NCI-H2196 (cell line): ENCODE results near the gene SMPD3.
"Not testable (repeated sequence)": the region's sequence is repeated elsewhere in the genome, so short reads cannot be mapped to it uniquely, and the experiment has no call there.

Experiments
- DNase-seq: peaks from one replicate; lab custom pipeline; 2025; ENCODE audit not compliant: unreplicated experiment; lab: John Stamatoyannopoulos, UW

Gene SMPD3

DNA sequence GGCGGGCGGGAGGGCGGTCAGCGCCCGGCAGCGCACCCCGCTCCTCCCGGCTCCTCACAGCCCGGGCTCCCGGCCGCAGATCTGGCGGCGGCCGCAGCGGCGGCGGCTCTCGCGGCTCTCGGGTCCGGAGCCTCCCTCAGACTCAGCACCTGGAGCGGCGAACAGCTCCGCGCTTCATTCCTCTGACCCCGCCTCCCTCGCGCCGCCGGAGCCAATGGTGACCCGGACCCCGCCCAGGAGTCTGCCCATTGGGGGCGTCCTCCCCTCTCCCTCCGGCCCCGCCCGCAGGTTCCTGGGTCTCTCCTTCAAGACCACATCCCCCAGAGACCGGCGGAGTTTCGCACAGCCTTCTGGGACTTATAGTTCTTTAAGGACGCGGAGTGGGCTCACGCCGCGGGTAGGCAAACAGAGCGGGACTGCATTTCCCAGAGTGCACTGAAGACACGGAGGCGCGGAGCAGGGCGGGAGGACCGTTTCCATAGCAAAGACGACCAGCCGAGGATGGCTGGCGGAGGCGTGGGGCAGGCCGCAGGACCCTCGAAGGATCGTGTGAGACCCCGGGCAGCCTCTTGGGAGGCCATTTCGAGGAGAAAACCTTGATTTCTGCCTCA is at the start of gene SMPD3:
TSS of gene SMPD3 (minus strand) at position 149 of the 611 bp plus-strand sequence. CDS start 76,327 bp downstream, outside the sequence.
- DNase-seq: peak; percentile 94

DNA sequence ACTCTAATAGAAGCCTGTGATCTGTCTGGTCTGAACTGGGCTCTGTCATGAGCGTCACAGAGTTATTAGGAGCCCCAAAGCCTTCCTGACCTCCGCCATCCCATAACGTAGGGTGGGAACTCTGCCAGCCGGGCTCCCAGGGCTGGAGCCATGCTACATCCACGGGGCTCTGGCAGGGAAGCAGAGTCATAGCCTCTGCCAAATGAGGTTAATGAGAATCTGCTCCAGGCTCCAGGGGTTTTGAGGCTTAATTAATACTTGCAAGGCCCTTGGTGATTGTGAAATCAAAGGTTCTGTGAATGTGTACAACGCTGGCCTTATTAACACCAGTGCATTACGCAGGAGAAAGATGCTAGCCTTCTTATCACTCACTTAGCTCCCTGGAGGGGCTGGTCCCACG is 48.4 kb upstream of the SMPD3 start:
- DNase-seq: no peak

DNA sequence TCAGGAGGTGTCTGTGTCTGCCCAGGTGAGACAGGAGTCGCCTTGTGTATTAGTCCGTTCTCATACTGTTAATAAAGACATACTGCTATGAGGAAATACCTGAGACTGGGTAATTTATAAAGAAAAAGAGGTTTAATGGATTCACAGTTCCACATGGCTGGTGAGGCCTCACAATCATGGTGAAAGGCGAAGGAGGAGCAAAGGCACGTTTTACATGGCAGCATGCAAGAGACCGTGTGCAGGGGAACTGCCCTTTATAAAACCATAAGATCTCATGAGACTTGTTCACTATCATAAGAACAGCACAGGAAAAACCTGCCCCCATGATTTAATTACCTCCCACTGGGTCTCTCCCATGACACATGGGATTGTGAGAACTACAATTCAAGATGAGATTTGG is 46.0 kb upstream of the SMPD3 start:
- DNase-seq: not testable (repeated sequence)

DNA sequence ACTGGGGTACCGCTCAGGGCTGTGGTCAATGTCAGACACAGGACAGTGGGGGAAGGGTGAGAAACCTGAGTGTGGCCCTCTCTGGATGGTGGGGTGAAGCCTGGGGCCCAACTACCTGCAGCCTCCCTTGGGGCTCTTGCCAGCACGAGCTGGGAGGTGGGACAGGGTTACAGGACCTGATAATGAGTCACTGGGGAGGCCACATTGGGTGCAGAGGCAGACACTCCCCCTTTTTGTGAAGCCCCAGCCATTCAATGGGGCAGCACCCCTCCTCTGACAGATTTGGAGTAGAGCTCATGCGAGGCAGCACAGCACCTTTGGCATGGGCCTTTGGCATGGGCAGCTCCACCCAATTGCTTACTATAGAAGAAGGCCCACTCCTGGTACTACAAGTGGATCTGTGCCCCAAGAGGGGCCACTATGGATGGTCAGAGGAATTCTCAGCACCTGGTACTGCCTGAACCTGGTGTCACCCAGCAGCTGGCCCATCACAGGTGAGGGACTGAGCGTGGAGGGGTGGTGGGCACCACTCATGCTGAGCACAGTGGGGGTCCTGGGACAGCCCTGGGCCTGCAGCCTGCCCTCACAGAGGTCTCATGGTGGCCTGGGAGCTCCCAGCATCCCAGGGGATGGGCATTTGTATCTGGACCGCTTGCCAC is 45.2 kb upstream of the SMPD3 start:
- DNase-seq: no peak

DNA sequence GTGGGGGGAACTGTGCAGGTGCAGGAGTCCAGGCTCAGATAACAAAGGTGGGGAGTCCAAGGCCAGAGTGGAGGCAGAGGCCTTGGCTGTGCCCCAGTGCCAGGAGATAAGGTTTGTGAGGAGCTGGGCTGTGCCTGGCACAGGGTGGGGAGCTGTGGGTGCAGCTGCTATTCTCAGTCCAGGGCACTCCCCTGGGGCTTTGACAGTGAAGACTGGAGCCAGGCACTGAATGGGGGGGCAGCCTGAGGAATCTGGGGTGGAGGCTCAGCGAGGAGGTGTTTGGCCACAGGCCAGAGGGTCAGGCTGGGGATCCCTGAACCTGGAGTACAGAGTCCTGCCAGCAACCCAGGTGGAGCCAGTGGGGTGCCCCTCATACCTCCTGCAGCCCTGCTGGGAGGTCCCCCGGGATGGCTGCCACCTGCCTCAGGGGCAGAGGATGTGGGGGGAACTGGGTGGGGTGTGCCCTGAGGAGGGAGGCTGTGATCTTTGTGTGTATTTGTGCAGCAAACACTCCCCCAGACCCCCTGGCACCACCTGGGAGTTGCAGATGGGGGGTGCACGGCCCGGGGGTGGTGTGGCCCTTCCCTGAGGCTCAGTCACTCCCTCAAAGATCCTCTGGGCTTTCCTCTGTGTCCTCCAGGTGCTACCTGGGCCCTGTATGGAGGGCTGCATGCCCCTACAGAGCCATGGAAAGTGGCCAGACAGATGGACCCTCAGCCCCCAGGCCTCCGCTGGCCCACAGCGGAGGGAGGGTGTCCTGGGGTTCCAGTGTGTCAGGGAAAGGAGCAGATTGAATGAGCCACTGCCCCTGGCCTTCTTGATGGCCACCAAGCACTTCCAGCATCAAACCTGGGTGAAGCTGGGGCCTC is 44.5 kb upstream of the SMPD3 start:
- DNase-seq: no peak

DNA sequence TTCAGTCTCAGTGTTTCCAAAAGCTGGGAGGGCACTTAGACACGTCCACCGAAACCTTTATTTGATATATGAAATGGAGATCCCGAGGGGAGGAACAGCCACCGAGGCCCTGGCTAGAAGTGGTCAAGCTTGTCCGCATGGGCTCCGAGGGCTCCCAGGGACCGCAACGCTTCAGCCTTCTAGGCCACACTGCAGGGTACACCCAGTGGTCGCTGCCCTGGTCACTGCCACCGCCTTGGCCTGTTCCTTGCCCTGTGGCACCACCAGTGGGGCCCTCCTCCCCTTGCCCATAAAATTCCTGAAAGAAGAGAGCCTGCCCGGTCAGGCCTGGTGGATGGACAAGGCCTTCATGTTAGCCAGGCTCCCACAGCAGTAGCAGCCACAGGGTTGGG is 43.8 kb upstream of the SMPD3 start:
- DNase-seq: no peak

DNA sequence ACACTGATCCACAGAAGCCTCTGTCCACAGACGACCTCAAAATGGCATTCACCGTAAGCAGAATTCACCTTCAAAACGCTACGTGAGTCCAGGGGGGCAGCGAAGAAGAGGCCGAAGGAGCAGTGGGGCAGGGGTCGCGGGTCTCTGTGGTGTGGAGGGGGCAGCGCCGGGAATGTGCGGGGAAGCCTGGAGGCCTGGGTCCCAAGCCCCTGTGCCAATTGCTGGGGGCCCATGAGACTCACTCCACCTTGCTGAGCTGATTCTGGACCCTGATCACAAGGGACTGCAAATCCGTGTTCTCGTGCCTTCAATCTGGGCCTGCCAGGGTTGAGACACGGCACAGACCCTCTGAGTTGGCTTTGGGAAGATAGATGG is 43.3 kb upstream of the SMPD3 start:
- no peak for DNase-seq

DNA sequence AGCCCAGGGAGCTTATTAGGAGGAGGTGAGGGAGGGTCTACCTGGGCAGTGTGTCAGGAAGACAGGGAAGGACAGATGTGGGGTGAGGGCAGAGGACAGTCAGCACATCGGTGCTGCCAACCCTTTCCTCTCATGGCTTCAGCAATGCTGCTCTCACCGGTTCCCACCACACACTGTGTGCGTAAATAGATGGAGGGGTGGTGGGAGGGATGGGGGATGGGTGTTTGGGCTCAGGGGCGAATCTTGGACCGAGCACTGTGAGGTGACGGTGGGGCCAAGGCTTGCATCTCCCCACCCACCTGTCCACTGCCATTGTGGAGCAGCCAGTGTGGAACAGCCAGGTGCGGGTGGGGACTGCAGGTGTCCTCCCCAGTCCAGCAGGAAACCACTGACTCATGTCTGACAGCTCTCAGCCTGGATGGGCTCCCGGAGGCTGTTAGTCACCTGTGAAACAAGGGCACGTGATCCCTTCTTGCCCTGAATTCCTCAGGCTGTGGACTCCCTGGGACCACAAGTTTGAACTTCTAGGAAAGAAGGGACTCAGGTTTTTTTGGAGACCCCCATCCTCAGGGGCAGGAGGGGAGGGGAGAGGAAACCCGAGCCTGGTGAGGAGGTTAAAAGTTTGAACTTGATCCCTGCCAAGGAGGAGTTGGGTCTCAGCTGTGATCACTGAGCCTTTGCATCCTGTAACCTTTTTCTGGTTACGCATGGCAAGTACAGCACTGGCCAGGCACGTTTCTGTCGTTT is 42.7 kb upstream of the SMPD3 start:
- peak; percentile 65 for DNase-seq

DNA sequence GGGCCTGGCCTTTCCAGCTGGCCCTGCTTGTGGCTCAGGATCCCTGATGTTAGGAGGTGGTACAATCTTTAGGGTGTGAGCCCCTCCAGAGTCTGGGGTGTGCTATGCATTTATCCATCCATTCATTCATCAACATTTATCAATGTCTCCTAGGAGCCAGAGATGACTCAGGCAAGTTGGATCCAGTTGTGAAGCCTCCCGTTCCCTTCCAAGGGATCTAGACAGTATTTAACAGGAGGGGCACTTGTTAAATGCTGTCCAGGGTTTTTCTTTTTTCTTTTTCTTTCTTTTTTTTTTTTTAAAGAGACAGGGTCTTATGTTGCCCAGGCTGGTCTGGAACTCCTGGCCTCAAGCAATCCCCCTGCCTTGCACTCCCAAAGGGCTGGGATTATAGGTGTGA is 42.0 kb upstream of the SMPD3 start:
- no peak for DNase-seq

DNA sequence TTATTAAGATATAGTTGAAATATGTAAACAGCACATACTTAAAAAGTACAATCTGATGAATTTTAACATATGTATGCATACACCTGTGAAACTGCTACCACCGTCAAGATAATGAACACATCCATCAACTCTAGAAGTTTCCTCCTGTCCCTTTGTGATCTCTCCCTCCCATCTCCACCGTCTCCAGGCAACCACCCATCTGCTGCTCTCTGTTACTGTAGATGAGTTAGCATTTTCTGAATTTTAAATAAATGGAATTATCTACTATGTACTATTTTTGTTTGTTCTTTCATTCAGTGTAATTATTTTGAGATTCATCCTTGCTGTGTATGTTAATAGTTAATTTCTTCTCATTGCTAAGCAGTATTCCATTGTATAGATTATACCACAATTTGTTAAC is 40.2 kb upstream of the SMPD3 start:
- no peak for DNase-seq

DNA sequence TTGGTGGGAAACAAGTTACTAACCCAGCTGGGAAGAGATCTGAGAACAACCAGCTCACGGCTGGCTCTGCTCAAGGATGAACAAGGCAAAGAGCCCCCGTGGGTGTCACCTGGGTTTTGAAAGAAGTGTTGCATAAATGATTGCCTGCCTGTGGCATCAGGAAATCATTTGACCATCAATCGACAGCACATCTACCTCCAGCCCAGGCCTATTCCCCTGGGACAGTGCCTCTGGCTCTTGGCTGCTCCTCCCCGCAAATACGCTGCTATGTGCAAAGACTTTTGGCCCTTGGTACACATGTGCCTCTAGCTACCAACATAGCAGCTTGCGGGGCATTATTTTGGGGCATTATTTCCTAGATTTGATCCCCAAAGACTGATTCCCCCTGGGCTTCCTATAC is 39.4 kb upstream of the SMPD3 start:
- DNase-seq: no peak

DNA sequence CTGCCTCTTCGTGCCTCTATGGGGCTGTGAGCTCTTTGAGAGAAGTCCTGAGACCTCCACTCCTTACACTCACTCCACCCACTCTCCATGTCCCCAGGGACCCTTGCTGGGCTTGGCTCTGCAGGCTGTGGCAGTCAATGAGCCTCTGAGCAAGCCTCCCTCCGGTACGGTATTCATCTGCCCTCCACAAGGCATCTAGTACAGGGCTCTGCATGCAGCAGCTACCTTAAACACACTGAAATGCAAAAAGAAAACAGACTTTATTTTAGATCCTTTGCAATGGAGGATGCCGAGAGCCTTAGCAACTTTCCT is 38.9 kb upstream of the SMPD3 start:
- no peak for DNase-seq

DNA sequence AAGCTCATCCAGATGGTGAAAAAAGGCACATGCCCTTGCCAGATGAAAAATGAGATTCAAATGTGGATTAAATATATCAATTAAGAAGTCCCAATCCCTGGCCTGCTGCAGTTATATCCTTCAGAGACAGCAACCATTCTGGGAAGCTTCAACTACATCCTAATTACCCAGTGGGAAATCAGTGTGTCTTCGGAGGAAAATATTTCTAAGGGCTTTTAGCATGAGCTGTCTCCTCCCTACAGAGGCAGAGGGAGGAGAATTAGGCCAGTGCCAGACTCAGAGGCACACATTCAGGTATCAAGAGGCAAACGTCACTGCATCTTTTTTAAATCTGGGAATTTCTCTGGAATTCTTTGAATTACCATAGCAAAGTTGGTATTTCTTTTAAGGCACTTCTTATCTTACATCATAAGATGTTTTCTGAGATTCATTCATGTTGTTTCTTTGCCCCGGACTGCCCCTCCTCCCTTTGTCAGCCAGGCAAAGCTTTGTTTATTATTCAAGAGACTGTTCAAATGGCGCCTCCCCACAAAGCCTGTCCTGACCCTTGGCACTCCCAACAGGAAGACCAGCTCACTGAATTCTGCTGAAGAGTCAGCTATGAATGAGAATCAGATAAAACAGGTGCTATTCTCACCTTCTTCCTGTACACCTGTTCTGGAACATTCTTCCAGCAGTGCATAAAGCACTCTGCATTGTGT is 38.3 kb upstream of the SMPD3 start:
- DNase-seq: peak; percentile 34

DNA sequence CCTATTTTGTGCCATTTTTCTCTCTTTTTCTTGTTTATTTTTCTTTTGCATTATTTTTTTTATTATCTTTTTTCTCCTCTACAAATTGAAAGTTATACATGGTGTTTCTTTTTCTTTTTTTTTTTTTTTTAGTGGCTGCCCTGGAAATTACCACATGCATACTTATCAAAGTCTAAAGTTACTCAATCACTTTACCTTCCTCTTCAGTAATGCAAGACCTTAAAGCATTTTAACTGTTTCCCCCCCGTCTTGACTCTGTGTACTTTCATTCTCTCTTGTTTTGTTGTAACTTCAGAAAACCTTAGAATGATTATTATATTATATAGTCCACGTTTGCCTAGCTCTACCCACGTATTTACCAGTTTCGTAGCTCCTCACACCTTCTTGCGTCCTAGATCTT is 33.3 kb upstream of the SMPD3 start:
- DNase-seq: no peak

DNA sequence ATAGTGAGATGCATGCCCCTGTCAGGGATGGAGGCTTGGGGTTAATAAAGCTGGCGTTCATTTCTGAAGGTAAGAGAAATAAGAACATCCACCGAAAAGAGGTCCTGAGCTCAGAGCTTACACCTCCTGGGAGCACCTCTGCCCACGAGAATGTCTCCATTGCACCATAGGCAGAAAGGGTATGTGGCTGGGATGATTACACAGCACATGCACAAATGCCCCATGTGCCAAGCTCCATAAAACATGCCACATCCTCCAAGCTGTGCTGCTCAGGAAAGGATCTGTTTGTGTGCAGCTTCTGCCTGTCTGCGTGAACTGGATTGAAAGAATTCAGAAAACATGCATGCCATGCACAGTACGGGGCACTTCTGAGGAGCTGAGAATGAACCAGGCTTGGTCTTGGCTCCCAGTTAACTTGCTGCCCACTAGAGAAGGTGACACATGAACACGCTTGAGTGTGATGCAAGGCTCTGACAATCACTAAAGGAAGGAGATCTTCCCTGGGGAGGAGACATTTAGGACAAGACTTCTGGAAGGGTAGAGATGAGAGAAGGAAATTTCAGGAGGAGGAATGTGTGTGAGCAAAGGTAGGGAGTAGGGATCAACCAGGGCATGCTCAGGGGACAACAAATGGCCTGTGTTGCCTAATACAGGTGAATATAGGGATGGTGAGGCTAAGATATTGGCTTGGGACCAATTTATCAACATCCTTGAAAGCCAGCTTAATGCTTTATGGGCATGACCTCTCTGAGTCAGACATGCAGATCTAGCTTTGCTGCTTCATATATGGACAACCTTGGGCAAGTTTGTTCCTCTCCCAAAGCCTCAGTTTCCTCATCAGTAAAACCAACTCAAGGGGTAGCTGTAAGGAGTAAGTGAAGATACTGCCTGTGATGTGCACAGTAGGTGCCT is 32.0 kb upstream of the SMPD3 start:
- no peak for DNase-seq

DNA sequence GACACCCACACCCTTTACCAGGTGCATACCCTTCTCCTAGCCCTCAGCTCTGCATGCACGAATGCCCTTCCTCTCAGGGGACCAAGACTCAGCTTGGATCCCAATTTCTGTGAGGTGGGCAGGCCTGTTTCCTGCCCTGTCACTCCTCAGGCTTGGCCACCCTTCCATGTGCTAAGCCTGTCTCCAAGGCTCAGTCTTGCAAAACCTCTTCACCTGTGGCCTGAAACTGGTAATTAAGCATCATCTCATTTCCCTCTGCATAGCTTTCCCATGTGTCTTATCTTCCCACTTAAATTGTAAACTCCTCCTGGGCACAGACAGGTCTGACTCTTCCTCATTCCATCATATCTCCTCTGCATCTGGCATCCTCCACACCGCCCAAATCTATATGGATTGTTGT is 31.0 kb upstream of the SMPD3 start:
- no peak for DNase-seq

DNA sequence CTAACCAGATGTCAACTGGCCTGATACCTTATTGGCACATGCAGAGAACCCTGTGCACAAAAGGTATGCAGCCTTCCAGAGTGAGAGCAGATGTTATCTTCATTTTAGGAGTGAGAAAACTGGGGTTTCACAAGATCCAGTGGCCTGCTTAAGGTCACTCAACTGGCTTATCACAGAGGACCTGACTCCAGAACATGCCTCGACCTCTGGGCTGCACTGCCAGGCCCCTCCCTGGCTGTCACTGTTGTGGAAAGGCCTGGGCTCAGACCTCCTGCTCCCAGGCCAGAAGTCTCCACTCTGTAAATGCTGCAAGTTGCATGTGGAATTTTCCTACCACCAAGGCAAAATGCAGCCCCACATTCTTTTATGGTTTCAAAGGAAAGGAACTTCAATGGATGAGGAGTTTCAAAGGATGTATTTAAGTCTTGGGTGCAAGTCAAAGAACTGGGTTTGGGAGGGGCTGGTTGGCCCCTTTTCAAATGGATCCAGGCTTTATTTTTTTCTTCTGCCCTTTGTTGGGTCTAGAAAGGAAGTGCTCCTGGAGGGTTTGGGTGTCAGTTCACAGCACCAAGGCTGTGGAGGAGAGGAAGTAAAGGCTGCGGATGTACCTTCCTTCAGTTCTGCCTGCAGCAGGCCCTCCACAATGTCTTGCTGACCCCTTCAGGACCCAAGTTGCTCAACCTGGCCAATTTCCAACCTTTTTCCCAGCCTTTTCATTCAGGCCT is 30.4 kb upstream of the SMPD3 start:
- DNase-seq: no peak

DNA sequence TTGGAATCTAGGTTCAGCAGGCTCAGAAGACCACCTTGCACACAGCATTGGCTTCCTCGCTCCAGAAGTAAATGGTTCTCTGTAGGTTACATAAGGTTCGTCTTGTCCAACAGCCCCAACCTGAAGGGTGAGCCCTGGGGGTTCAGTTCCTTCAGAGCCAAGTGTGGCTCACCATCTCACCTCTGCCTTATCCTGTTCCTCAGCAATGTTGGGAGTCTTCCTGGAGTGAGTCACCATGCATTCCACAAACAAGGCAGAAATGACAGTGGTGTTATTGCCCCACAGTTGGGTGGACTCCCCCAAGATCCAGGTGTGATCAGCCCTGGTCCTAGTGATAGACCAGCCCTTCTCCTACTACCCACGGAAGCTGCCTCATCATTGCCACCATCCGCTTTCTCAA is 26.8 kb upstream of the SMPD3 start:
- no peak for DNase-seq

DNA sequence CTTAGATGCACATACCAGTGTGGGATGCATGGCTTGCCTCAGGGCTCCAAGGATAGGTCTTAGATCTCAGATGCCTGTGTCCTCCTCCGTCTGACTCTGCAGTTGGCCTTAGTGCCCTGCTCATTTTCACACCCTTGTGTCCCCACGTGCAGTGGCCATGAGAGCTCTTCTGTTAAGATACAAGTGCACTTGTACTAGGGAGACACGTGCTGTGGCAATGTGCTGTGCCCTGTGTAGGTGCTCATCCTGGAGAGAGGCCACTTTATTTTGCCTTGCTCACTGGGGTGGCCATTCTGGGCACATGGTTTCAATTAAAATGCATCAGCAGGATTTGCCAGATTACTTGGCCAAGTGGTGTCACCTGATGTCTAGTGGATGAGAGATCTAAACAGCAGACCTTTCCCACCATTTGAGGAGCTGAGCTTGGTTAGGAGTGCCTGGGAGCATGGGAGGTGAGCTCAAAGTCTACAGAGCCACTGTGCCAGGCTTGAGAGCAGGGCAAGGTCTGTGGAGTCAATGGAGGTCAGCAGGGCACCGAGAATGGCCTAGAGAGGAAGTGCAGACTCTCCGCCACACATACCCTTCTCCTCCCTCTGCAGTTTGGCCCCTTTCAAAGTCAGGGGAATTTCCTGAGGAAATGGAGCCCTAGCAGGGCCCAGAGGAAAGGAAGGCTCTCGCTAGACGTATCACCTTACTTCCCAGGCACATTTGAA is 25.2 kb upstream of the SMPD3 start:
- DNase-seq: no peak
